GM12874 (cell line): Measurements from ENCODE around the gene SPTSSA.

ENCODE experiments used
- CTCF ChIP-seq: IDR thresholded peaks from 2 replicates; pipeline ENCODE4 v1.5.1; 2011; ENCODE audit warnings: low read depth, mild to moderate bottlenecking, control low read depth, low read length, moderate library complexity; ENCODE audit not compliant: insufficient read depth

Gene SPTSSA

GRCh38 chr14:34420547-34421150 lies 41.4 kb downstream of the SPTSSA start:
- TF ChIP-seq CTCF: no peak

GRCh38 chr14:34409721-34410120 lies 52.3 kb downstream of the SPTSSA start:
- TF ChIP-seq CTCF: no peak

DNA sequence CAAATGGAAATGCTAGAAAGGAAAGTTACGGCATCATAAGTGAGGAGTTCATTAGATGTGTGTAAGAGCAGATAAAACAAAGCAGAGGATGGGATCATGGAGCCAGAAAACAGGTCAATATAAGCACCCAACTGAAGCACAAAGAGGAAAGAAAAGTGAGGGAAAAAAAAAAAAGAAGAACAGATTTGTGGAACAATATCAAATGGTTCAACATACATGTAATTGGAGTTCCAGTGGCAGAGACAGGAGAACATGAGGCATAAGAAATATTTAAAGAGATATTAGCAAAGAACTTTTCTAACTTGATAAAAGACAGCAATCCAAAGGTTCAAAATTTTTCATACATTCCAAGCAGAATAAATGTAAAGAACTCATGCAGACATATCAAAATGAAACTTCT lies 54.1 kb downstream of the SPTSSA start:
- no peak for TF ChIP-seq CTCF

DNA sequence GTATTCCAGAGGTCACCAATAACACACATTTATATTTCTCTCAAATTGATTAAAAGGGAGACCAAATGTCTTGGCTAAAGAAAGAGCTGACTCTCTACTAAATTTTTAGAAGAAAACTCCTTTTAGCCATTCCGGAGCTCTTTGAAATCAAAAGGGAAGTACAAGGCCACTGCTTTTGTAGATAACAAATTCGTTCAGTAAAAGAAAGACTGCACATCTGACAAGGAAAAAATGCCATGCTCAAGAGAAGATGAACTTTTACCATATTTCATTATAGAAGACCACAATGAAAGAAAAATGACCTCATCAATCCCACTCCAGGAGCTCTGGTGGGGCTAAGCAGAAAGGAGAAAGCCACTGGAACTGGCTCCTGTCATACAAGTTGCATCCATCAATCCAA lies 57.6 kb downstream of the SPTSSA start:
- TF ChIP-seq CTCF: no peak

GRCh38 chr14:34403646-34404045 lies 58.4 kb downstream of the SPTSSA start:
- no peak for TF ChIP-seq CTCF

DNA sequence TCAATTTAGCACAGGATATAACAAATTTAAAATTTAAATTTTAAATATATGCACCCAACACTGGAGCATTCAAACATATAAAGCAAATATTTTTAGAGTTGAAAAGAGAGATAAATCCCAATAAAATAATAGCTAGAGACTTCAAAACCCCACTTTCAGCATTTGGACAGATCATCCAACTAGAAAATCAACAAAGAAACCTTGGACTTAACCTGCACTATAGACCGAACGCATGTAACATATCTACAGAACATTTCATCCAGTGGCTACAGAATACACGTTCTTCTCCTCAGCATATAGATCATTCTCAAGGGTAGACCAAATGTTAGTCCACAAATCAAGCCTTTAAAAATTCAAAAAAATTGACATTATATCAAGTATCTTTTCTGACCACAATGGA lies 64.0 kb downstream of the SPTSSA start:
- no peak for TF ChIP-seq CTCF

- no peak for TF ChIP-seq CTCF
These were observed 74.0 kb downstream of the SPTSSA start for GRCh38 chr14:34387974-34388516.
